IMR-90 (cell line): ENCODE results near the gene POLR1G. TPM values are rescaled to one million over a fixed set of nuclear protein-coding genes. Genes with fewer than 3 reads are reported as not detected.

ENCODE experiments used
- ATAC-seq: fragments of 200-7000 bp; cut with Tn5 transposase; 2 replicates; pipeline ENCODE4 v1.9.1; 2020; ENCODE audit warnings: low read depth, mild to moderate bottlenecking, moderate library complexity
- BruUV-seq: library from RNA; stranded (reverse); fragments of 400-500 nt; replicated peaks from 2 replicates; lab custom pipeline; 2021; lab: Mats Ljungman, UMichigan
- CTCF ChIA-PET: fragments of 300-600 bp; formaldehyde crosslinking; extraction: SDS; loops from one replicate; lab custom pipeline; 2021; ENCODE audit warnings: antibody characterized with exemption; lab: Yijun Ruan, JAX
- POLR2A ChIA-PET: fragments of 300-600 bp; sonication (Branson Sonifier 250); formaldehyde crosslinking; loops from one replicate; lab custom pipeline; 2022; ENCODE audit warnings: antibody characterized with exemption; ENCODE audit not compliant: unreplicated experiment; lab: Charles Lee
- DNase-seq: peaks from one replicate; pipeline ENCODE4 v3.0.0; 2013
- H2AFZ ChIP-seq: replicated peaks from 2 replicates; pipeline ENCODE3; 2013; ENCODE audit warnings: low read length, mild to moderate bottlenecking; ENCODE audit not compliant: poor library complexity
- H2AK5ac ChIP-seq: 2 replicates; pipeline ENCODE4 v1.6.1; 2013; ENCODE audit warnings: low read depth, low read length, inconsistent platforms
- H2AK9ac ChIP-seq: replicated peaks from 2 replicates; pipeline ENCODE3; 2013; ENCODE audit warnings: mild to moderate bottlenecking, low read depth, low read length, moderate library complexity; ENCODE audit not compliant: poor library complexity
- H2BK120ac ChIP-seq: 2 replicates; pipeline ENCODE4 v1.6.1; 2013; ENCODE audit warnings: low read depth, low read length, inconsistent platforms
- H2BK15ac ChIP-seq: 3 replicates; pipeline ENCODE4 v1.6.1; 2013; ENCODE audit warnings: low read depth, low read length, inconsistent platforms
- H2BK20ac ChIP-seq: 2 replicates; pipeline ENCODE4 v1.6.1; 2013; ENCODE audit warnings: low read depth, mild to moderate bottlenecking, inconsistent platforms, low read length, moderate library complexity
- H2BK5ac ChIP-seq: 2 replicates; pipeline ENCODE4 v1.6.1; 2013; ENCODE audit warnings: mild to moderate bottlenecking, low read depth, low read length, inconsistent platforms; ENCODE audit not compliant: poor library complexity, severe bottlenecking
- H3K14ac ChIP-seq: replicated peaks from 2 replicates; pipeline ENCODE4 v1.6.1; 2013; ENCODE audit warnings: low read depth, low read length, inconsistent platforms
- H3K18ac ChIP-seq: 2 replicates; pipeline ENCODE4 v1.6.1; 2013; ENCODE audit warnings: low read depth, low read length, control low read depth
- H3K23ac ChIP-seq: 2 replicates; pipeline ENCODE4 v1.6.1; 2013; ENCODE audit warnings: low read depth, low read length, inconsistent platforms
- H3K27ac ChIP-seq: 2 replicates; pipeline ENCODE4 v1.5.1; 2013; ENCODE audit warnings: mild to moderate bottlenecking, control low read depth, low read length; ENCODE audit not compliant: insufficient read depth
- H3K27me3 ChIP-seq: 2 replicates; pipeline ENCODE4 v1.6.1; 2013; ENCODE audit warnings: low read length; ENCODE audit not compliant: control insufficient read depth, insufficient read depth
- H3K36me3 ChIP-seq: 2 replicates; pipeline ENCODE4 v1.6.1; 2013; ENCODE audit warnings: low read length, mixed read lengths; ENCODE audit not compliant: control insufficient read depth, insufficient read depth
- H3K4ac ChIP-seq: 2 replicates; pipeline ENCODE4 v1.6.1; 2013; ENCODE audit warnings: low read depth, low read length, inconsistent platforms
- H3K4me1 ChIP-seq: 2 replicates; pipeline ENCODE4 v1.6.1; 2013; ENCODE audit warnings: low read length, mixed read lengths; ENCODE audit not compliant: control insufficient read depth, insufficient read depth
- H3K4me2 ChIP-seq: 2 replicates; pipeline ENCODE4 v1.6.1; 2013; ENCODE audit warnings: low read depth, mild to moderate bottlenecking, control low read depth, low read length, moderate library complexity
- H3K4me3 ChIP-seq: 2 replicates; pipeline ENCODE4 v1.5.1; 2013; ENCODE audit warnings: low read depth, mild to moderate bottlenecking, control low read depth, low read length, moderate library complexity; ENCODE audit not compliant: insufficient read depth
- H3K56ac ChIP-seq: 2 replicates; pipeline ENCODE4 v1.6.1; 2013; ENCODE audit warnings: low read length, inconsistent platforms; ENCODE audit not compliant: insufficient read depth; ENCODE audit errors: extremely low read depth
- H3K79me1 ChIP-seq, 2 experiments: 2 replicates each; pipeline ENCODE4 v1.6.1; 2013; ENCODE audit warnings: low read length in 2 of 2, inconsistent platforms in 1 of 2, low read depth in 1 of 2
- H3K9ac ChIP-seq: 2 replicates; pipeline ENCODE4 v1.6.1; 2013; ENCODE audit warnings: low read depth, low read length, control low read depth
- H3K9me1 ChIP-seq: 2 replicates; pipeline ENCODE4 v1.6.1; 2013; ENCODE audit warnings: low read length, inconsistent platforms; ENCODE audit not compliant: insufficient read depth
- H3K9me3 ChIP-seq: 2 replicates; pipeline ENCODE4 v1.6.1; 2013; ENCODE audit warnings: low read length; ENCODE audit not compliant: control insufficient read depth, insufficient read depth
- H4K20me1 ChIP-seq: 2 replicates; pipeline ENCODE4 v1.6.1; 2013; ENCODE audit warnings: low read length, inconsistent platforms; ENCODE audit not compliant: insufficient read depth
- H4K5ac ChIP-seq: 2 replicates; pipeline ENCODE4 v1.6.1; 2013; ENCODE audit warnings: mild to moderate bottlenecking, low read depth, low read length, control low read depth
- H4K8ac ChIP-seq, 2 experiments: 2 replicates each; pipeline ENCODE4 v1.6.1; 2013; ENCODE audit warnings: low read depth in 2 of 2, low read length in 2 of 2, control low read depth in 1 of 2, inconsistent platforms in 1 of 2
- H4K91ac ChIP-seq: 2 replicates; pipeline ENCODE4 v1.6.1; 2013; ENCODE audit warnings: low read depth, low read length, inconsistent platforms; ENCODE audit not compliant: insufficient read depth
- BHLHE40 ChIP-seq: fragments of 150-350 bp; IDR thresholded peaks from 2 replicates; pipeline ENCODE4 v1.6.1; 2016; ENCODE audit warnings: mild to moderate bottlenecking, low read depth, low read length
- CEBPB ChIP-seq: IDR thresholded peaks from 2 replicates; pipeline ENCODE4 v1.6.1; 2012; ENCODE audit warnings: low read depth, low read length, improper control_type of control experiment
- CHD1 ChIP-seq: IDR thresholded peaks from 2 replicates; pipeline ENCODE4 v1.6.1; 2012; ENCODE audit warnings: low read depth, low read length, improper control_type of control experiment
- CTCF ChIP-seq: conservative IDR thresholded peaks from 2 replicates; pipeline ENCODE4 v1.5.1; 2012; ENCODE audit warnings: mild to moderate bottlenecking, low read depth, low read length, improper control_type of control experiment
- FOS ChIP-seq: fragments of 150-350 bp; IDR thresholded peaks from 2 replicates; pipeline ENCODE4 v1.6.1; 2016; ENCODE audit warnings: low read depth, low read length
- MAFK ChIP-seq: IDR thresholded peaks from 2 replicates; pipeline ENCODE4 v1.6.1; 2012; ENCODE audit warnings: low read depth, low read length, improper control_type of control experiment
- MAZ ChIP-seq: IDR thresholded peaks from 2 replicates; pipeline ENCODE4 v1.6.1; 2012; ENCODE audit warnings: low read depth, mild to moderate bottlenecking, low read length, improper control_type of control experiment, moderate library complexity, borderline replicate concordance
- MXI1 ChIP-seq: IDR thresholded peaks from 2 replicates; pipeline ENCODE4 v1.6.1; 2012; ENCODE audit warnings: low read depth, mild to moderate bottlenecking, low read length, moderate library complexity, borderline replicate concordance
- NFE2L2 ChIP-seq: fragments of 150-350 bp; IDR thresholded peaks from 2 replicates; pipeline ENCODE4 v1.6.1; 2016; ENCODE audit warnings: low read depth, mild to moderate bottlenecking, low read length
- POLR2A ChIP-seq: IDR thresholded peaks from 2 replicates; pipeline ENCODE4 v1.6.1; 2012; ENCODE audit warnings: mild to moderate bottlenecking, low read depth, low read length
- RAD21 ChIP-seq: IDR thresholded peaks from 2 replicates; pipeline ENCODE4 v1.6.1; 2012; ENCODE audit warnings: low read length, improper control_type of control experiment
- RCOR1 ChIP-seq: IDR thresholded peaks from 2 replicates; pipeline ENCODE4 v1.6.1; 2012; ENCODE audit warnings: mild to moderate bottlenecking, low read length, improper control_type of control experiment; ENCODE audit not compliant: insufficient replicate concordance
- RFX5 ChIP-seq: IDR thresholded peaks from 2 replicates; pipeline ENCODE4 v1.8.0; 2012; ENCODE audit warnings: low read depth, mild to moderate bottlenecking, low read length, moderate library complexity
- SMC3 ChIP-seq: fragments of 150-350 bp; IDR thresholded peaks from 2 replicates; pipeline ENCODE4 v1.6.1; 2016; ENCODE audit warnings: low read depth, mild to moderate bottlenecking, antibody characterized with exemption, low read length, moderate library complexity
- USF2 ChIP-seq: fragments of 150-350 bp; IDR thresholded peaks from 2 replicates; pipeline ENCODE4 v1.6.1; 2017; ENCODE audit warnings: mild to moderate bottlenecking, antibody characterized with exemption, low read length, low read depth
- WGBS, 2 experiments: methylation state at CpG; one replicate each; pipeline versions ENCODE4 v1.1.5 to v1.1.7; 2013; ENCODE audit warnings: missing lambda C conversion rate in 2 of 2; ENCODE audit not compliant: insufficient read length in 1 of 2; ENCODE audit errors: extremely low coverage in 2 of 2; 5-methylcytosine and 5-hydroxymethylcytosine counted together
- dilution Hi-C: fragments of 300-500 bp; cut with HindIII; formaldehyde crosslinking; loops from one replicate; pipeline ENCODE4 v1.14.3; 2018; ENCODE audit warnings: low sequenced_read_pairs; ENCODE audit not compliant: unreplicated experiment
- in situ Hi-C: fragments of 300-500 bp; cut with MboI; formaldehyde crosslinking; loops from 3 replicates; pipeline ENCODE4 v1.14.3; 2019; ENCODE audit warnings: low sequenced_read_pairs, inconsistent platforms, mixed read lengths
- intact Hi-C: fragments of 100-400 bp; cut with micrococcal nuclease; formaldehyde crosslinking; loops from 2 replicates; pipeline ENCODE4 v1.10.0; 2022
- polyA plus RNA-seq, 3 experiments: library from polyadenylated mRNA; depleted of rRNA; stranded (reverse); fragments of >200 nt; gene quantifications; 2 replicates each; pipeline ENCODE4 v1.2.3, GENCODE V29; 2012; ENCODE audit warnings: low replicate concordance in 1 of 3
- total RNA-seq: library from RNA; depleted of rRNA; stranded (reverse); fragments of >200 nt; gene quantifications from 2 replicates; pipeline ENCODE4 v1.2.3, GENCODE V29; 2012
- TF ChIP-seq, protein P1 (sequence below): fragments of 150-350 bp; IDR thresholded peaks from 2 replicates; pipeline ENCODE4 v1.6.1; 2016; ENCODE audit warnings: low read depth, mild to moderate bottlenecking, low read length, moderate library complexity, borderline replicate concordance

POLR1G gene
- total and polyA plus RNA-seq, 2 of the 4 experiments (the other 2 are of a cell fraction): 8.0 to 12.5 TPM

- dilution Hi-C loops: no loop called here
- Histone ChIP-seq H3K56ac (no peak overlapping the region), H2BK20ac (no peak overlapping the region), H3K4me1 (no peaks in the 10 kb centered on the region; the same call in 1 of the 2 replicates), H3K79me1 (peaks cover 5 to 39% of the 10 kb centered on the region in 2 experiments), H3K23ac (no peak overlapping the region), H4K91ac (no peak overlapping the region), H4K20me1 (no peaks in the 10 kb centered on the region), H3K9me1 (no peaks in the 10 kb centered on the region; the same call in 1 of the 2 replicates), H2AK5ac (no peak overlapping the region), H3K27me3 (no peaks in the 10 kb centered on the region), H3K18ac (no peak overlapping the region), H3K14ac (no peak overlapping the region), H4K8ac (no peak overlapping the region), H3K4me3 (no peak overlapping the region), H2BK15ac (no peak overlapping the region), H3K9ac (no peak overlapping the region), H4K5ac (no peak overlapping the region), H2AFZ (no peak overlapping the region), H2BK5ac (no peak overlapping the region), H3K4me2 (no peak overlapping the region), H2BK120ac (no peak overlapping the region), H3K27ac (no peak overlapping the region), H3K9me3 (no peaks in the 10 kb centered on the region), H3K36me3 (peaks cover 64% of the 10 kb centered on the region), H3K4ac (no peak overlapping the region), H2AK9ac (no peak overlapping the region)
- intact Hi-C loops: no loop called here
- DNase-seq (no peak), ATAC-seq (no peak)
- ChIA-PET CTCF (no interaction called here), POLR2A (no interaction called here)
- in situ Hi-C loops: no loop called here
- no TSS peak for BruUV-seq
- 95% methylated on average over 4 of the region's 4 CpGs; no CpG with 5 or more reads in 1 of the 2 experiments for WGBS, 2 experiments
- TF ChIP-seq CTCF (no peak), MAFK (no peak), RAD21 (no peak), CHD1 (no peak), BHLHE40 (no peak), FOS (no peak), RCOR1 (no peak), MXI1 (no peak), CEBPB (no peak), MAZ (no peak), NFE2L2 (no peak), POLR2A (no peak), USF2 (no peak), SMC3 (no peak), RFX5 (no peak)
- TF ChIP-seq, protein P1, sequence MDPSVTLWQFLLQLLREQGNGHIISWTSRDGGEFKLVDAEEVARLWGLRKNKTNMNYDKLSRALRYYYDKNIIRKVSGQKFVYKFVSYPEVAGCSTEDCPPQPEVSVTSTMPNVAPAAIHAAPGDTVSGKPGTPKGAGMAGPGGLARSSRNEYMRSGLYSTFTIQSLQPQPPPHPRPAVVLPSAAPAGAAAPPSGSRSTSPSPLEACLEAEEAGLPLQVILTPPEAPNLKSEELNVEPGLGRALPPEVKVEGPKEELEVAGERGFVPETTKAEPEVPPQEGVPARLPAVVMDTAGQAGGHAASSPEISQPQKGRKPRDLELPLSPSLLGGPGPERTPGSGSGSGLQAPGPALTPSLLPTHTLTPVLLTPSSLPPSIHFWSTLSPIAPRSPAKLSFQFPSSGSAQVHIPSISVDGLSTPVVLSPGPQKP: no peak
These were observed 10.7 kb downstream of the POLR1G start for GRCh38 chr19:45417151-45417550.
